Activated CD8-positive, alpha-beta memory T cell treated with anti-CD3 and anti-CD28 coated beads, Interleukin-2, amount 10 ng/mL, durations not matched to agents 7 days and 5 days (primary cell): ENCODE results near the gene BGN. TPM values are rescaled to one million over a fixed set of nuclear protein-coding genes. Genes with fewer than 3 reads are reported as not detected.

Source experiments
- ATAC-seq: fragments of 150-1000 bp; cut with Tn5 transposase; one replicate; pipeline ENCODE4 v1.10.0; 2021; ENCODE audit warnings: moderate library complexity
- CTCF ChIA-PET: fragments of 350-600 bp; sonication (Branson Sonifier 250); formaldehyde crosslinking; loops from one replicate; lab custom pipeline; 2021; ENCODE audit warnings: antibody characterized with exemption; lab: Charles Lee
- DNase-seq: peaks from one replicate; pipeline ENCODE4 v3.0.0-alpha.2; 2020
- H3K27ac Mint-ChIP-seq: one replicate; pipeline ENCODE4 v1.8.0; 2021; ENCODE audit warnings: mild to moderate bottlenecking, mixed read lengths
- H3K27me3 Mint-ChIP-seq: one replicate; pipeline ENCODE4 v1.8.0; 2021; ENCODE audit warnings: mixed read lengths
- H3K36me3 Mint-ChIP-seq: one replicate; pipeline ENCODE4 v1.8.0; 2021; ENCODE audit warnings: mild to moderate bottlenecking, mixed read lengths
- H3K4me1 Mint-ChIP-seq: one replicate; pipeline ENCODE4 v1.8.0; 2021; ENCODE audit warnings: mixed read lengths
- H3K4me3 Mint-ChIP-seq: one replicate; pipeline ENCODE4 v1.8.0; 2021; ENCODE audit warnings: mild to moderate bottlenecking, moderate library complexity, mixed read lengths
- H3K9me3 Mint-ChIP-seq: one replicate; pipeline ENCODE4 v1.8.0; 2022; ENCODE audit warnings: low read depth, mixed read lengths
- total RNA-seq, 2 experiments: library from RNA; stranded (reverse); gene quantifications; one replicate each; pipeline ENCODE4 v1.2.3, GENCODE V29; 2021

BGN gene
- total RNA-seq, 2 experiments from 2014 or later = not detected

DNA sequence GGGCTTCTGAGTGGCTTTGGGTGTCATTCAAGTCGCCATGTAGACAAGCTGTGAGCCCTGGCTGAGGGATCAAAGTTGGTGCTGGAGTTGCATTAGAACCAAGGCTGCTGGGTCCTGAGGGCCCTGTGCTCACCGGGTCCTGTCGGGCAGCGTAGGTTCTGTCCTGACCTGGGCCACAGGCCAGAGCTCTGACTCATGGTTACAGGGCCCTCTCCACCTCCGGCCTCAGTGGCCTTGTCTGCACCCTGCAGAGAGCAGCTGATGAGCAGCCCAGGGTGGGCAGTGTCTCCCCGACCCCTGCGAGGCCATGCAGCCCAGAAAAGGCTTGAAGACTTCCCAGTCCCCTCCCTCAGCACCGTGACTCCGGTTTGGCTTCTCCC is 45.2 kb downstream of the BGN start:
- no peaks in the 10 kb centered on the region for H3K4me1 Mint-ChIP-seq
- H3K27me3 Mint-ChIP-seq = no peaks in the 10 kb centered on the region
- no peak overlapping the region for H3K4me3 Mint-ChIP-seq
- DNase-seq (no peak), ATAC-seq (no peak)
- H3K36me3 Mint-ChIP-seq = no peaks in the 10 kb centered on the region
- H3K9me3 Mint-ChIP-seq = no peaks in the 10 kb centered on the region
- H3K27ac Mint-ChIP-seq = no peak overlapping the region
- CTCF ChIA-PET = interaction anchor here (0.7 to 3.8 kb wide), 23 partner anchors 9 to 598 kb away, joined by 3 to 96 read pairs (median 4); partner anchors contain the start of gene DUSP9

GRCh38 chrX:153544727-153545126 is 49.9 kb downstream of the BGN start:
- Mint-ChIP-seq H3K36me3 (no peaks in the 10 kb centered on the region), H3K27ac (no peak overlapping the region), H3K4me1 (no peaks in the 10 kb centered on the region), H3K9me3 (no peaks in the 10 kb centered on the region), H3K4me3 (no peak overlapping the region), H3K27me3 (no peaks in the 10 kb centered on the region)
- CTCF ChIA-PET = interaction anchor here (1.2 kb wide), 1 partner anchor 100 kb away, joined by 3 read pairs; no protein-coding TSS in a partner anchor
- ATAC-seq (no peak), DNase-seq (no peak)

- ATAC-seq = no peak
- CTCF ChIA-PET = no interaction called here
Measured at GRCh38 chrX:153546386-153546785, 51.6 kb downstream of the BGN start.

DNA sequence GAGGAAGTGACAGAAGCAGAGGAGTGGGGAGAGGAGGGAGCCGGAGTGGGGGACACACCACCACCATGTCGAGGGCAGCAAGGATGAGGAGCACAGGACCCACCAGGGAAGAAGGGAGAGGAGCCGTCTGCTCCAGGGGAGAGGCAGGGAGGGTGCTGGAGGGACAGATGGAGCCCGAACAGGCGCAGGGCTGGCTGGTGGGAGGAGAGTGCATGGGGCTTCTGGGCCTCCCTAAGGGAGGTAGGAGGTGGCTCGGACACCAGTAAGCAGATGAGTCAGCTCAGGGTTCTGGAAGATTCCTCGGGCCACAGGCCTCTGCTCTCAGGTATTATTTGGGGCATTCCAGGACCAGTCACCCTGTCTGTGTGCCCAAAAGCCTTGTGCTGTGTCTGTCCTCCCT is 52.4 kb downstream of the BGN start:
- Mint-ChIP-seq H3K36me3 (no peaks in the 10 kb centered on the region), H3K4me3 (no peak overlapping the region), H3K27ac (no peak overlapping the region), H3K27me3 (no peaks in the 10 kb centered on the region), H3K4me1 (no peaks in the 10 kb centered on the region), H3K9me3 (no peaks in the 10 kb centered on the region)
- ATAC-seq = no peak
- CTCF ChIA-PET = no interaction called here
- DNase-seq = no peak

More at GRCh38 chrX:153546386-153546785, 51.6 kb downstream of the BGN start:
- no peak for DNase-seq
- Mint-ChIP-seq H3K9me3 (no peaks in the 10 kb centered on the region), H3K27ac (no peak overlapping the region), H3K27me3 (no peaks in the 10 kb centered on the region), H3K4me1 (no peaks in the 10 kb centered on the region), H3K36me3 (no peaks in the 10 kb centered on the region), H3K4me3 (no peak overlapping the region)

GRCh38 chrX:153549231-153549630 is 54.5 kb downstream of the BGN start:
- CTCF ChIA-PET = interaction anchor here (2.9 kb wide), 1 partner anchor 10 kb away, joined by 11 read pairs; no protein-coding TSS in a partner anchor
- H3K4me3 Mint-ChIP-seq = no peak overlapping the region
- no peaks in the 10 kb centered on the region for H3K27me3 Mint-ChIP-seq
- H3K27ac Mint-ChIP-seq = no peak overlapping the region
- no peaks in the 10 kb centered on the region for H3K4me1 Mint-ChIP-seq
- no peak for ATAC-seq
- no peak for DNase-seq
- no peaks in the 10 kb centered on the region for H3K9me3 Mint-ChIP-seq
- H3K36me3 Mint-ChIP-seq = no peaks in the 10 kb centered on the region

GRCh38 chrX:153549807-153550206 is 55.0 kb downstream of the BGN start:
- H3K9me3 Mint-ChIP-seq = no peaks in the 10 kb centered on the region
- no peak overlapping the region for H3K27ac Mint-ChIP-seq
- CTCF ChIA-PET = interaction anchor here (0.8 to 2.9 kb wide), 2 partner anchors 11 to 119 kb away, joined by 3 to 11 read pairs; no protein-coding TSS in a partner anchor
- ATAC-seq (no peak), DNase-seq (no peak)
- no peaks in the 10 kb centered on the region for H3K36me3 Mint-ChIP-seq
- no peaks in the 10 kb centered on the region for H3K27me3 Mint-ChIP-seq
- no peaks in the 10 kb centered on the region for H3K4me1 Mint-ChIP-seq
- no peak overlapping the region for H3K4me3 Mint-ChIP-seq

DNA sequence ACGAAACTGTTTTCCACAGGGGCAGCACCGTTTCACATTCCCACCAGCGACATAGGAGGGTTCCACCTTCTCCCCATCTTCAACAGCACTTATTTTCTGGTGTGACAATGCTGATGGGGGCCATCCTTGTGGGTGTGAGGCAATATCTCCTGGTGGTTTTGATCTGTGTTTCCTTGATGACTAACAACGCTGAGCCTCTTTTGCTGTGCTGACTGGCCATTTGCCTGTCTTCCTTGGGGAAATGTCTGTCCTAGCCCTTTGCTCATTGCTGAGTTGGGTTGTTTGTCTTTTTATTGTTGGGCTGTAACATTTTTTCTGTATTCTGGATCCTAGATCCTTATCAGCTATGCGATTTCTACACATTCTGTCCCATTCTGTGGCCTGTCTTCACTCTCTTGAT is 56.4 kb downstream of the BGN start:
- H3K4me3 Mint-ChIP-seq = no peak overlapping the region
- DNase-seq (no peak), ATAC-seq (no peak)
- CTCF ChIA-PET = interaction anchor here (1.0 kb wide), 1 partner anchor 12 kb away, joined by 3 read pairs; no protein-coding TSS in a partner anchor
- no peaks in the 10 kb centered on the region for H3K27me3 Mint-ChIP-seq
- no peak overlapping the region for H3K27ac Mint-ChIP-seq
- H3K36me3 Mint-ChIP-seq = no peaks in the 10 kb centered on the region
- no peaks in the 10 kb centered on the region for H3K9me3 Mint-ChIP-seq
- no peaks in the 10 kb centered on the region for H3K4me1 Mint-ChIP-seq

DNA sequence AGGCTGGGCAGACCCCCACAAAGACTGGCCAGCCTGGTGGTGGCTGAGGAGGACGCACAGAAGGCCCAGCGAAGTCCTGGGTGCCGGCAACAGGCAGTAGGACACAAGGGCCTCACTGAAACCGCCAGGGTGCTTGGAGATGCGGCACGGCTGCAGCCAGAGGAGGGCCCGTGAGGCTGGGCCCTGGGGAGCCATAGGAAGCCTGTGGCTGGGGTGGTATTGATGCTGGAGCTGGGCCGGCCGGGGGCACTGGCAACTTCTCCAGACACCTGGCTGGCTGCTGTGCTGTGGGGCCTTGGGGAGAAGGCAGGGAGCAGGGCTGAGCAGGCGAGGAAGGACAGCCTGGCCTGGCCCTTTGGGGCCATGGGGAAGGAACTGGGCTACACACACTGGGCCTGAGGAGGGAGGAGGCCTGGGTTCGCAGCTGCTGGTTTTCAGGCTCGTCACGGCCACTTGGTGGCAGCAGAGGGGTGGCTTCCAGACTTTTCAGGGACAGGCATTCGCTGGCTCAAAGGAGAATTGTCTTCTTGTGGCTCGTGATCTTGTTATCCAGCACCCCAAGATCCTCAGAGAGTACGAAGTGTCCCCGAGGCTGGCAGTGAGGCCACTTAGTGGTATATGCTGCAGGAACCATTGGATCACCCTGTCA is 59.9 kb downstream of the BGN start:
- H3K36me3 Mint-ChIP-seq = no peaks in the 10 kb centered on the region
- no peaks in the 10 kb centered on the region for H3K27me3 Mint-ChIP-seq
- CTCF ChIA-PET = interaction anchor here (0.7 to 4.4 kb wide), 11 partner anchors 15 to 613 kb away, joined by 3 to 40 read pairs (median 3); partner anchors contain the start of gene DUSP9
- H3K9me3 Mint-ChIP-seq = no peaks in the 10 kb centered on the region
- peak; percentile 81 for ATAC-seq
- H3K4me3 Mint-ChIP-seq = no peak overlapping the region
- no peaks in the 10 kb centered on the region for H3K4me1 Mint-ChIP-seq
- DNase-seq = peak; percentile 63
- no peak overlapping the region for H3K27ac Mint-ChIP-seq

GRCh38 chrX:153556767-153557166 is 62.0 kb downstream of the BGN start:
- no peak overlapping the region for H3K27ac Mint-ChIP-seq
- CTCF ChIA-PET = interaction anchor here (1.0 to 4.4 kb wide), 5 partner anchors 11 to 110 kb away, joined by 3 to 40 read pairs (median 4); no protein-coding TSS in a partner anchor
- no peaks in the 10 kb centered on the region for H3K27me3 Mint-ChIP-seq
- ATAC-seq = no peak
- DNase-seq = no peak
- H3K4me1 Mint-ChIP-seq = no peaks in the 10 kb centered on the region
- H3K4me3 Mint-ChIP-seq = no peak overlapping the region
- no peaks in the 10 kb centered on the region for H3K36me3 Mint-ChIP-seq
- H3K9me3 Mint-ChIP-seq = no peaks in the 10 kb centered on the region

DNA sequence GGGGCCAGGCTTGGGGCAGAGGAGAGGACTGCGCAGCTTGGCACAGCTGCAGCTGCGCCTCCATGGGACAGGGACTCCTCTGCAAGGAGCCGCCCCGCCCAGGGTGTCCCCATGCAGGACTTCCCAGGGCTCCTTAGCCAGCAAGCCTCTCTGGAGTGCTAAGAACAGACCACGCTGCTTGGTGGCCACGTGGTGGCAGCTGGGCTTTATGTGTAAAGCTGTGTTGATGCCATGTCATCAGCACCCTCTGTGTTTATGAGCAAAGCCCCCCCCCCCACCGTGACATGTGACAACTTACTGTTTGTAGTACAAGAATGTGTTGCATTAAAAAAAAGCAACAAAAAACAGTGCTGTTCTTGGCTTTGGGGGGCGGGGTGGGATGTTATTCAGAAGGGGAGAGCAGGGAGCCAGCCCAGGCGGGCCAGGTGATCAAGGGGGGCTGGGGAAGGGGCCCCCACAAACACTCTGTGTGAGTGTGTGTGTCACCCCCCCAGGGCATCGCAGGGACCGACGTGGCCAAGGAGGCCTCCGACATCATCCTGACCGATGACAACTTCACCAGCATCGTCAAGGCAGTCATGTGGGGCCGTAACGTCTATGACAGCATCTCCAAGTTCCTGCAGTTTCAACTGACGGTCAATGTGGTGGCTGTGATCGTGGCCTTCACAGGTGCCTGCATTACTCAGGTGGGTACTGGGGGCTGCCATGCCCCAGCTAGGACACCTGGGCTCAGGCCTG is 63.0 kb downstream of the BGN start:
- ATAC-seq (no peak), DNase-seq (no peak)
- H3K27me3 Mint-ChIP-seq = no peaks in the 10 kb centered on the region
- H3K4me3 Mint-ChIP-seq = no peak overlapping the region
- H3K4me1 Mint-ChIP-seq = no peaks in the 10 kb centered on the region
- CTCF ChIA-PET = interaction anchor here (4.4 kb wide), 1 partner anchor 109 kb away, joined by 40 read pairs; no protein-coding TSS in a partner anchor
- no peaks in the 10 kb centered on the region for H3K36me3 Mint-ChIP-seq
- no peak overlapping the region for H3K27ac Mint-ChIP-seq
- H3K9me3 Mint-ChIP-seq = no peaks in the 10 kb centered on the region

Other genes starting within 250 kb of the BGN start
- gene PNMA6F, start 173.2 kb upstream of the BGN start, total RNA-seq = not detected
- gene ZNF275, start 160.8 kb upstream of the BGN start, total RNA-seq = 10 to 100 TPM; 11.8 to 11.9 TPM
- not detected for gene PNMA6E, start 93.6 kb upstream of the BGN start, total RNA-seq
- 1 to 10 TPM; 1.7 to 2.2 TPM for gene ZFP92, start 83.5 kb upstream of the BGN start, total RNA-seq
- gene TREX2, start 48.9 kb upstream of the BGN start, total RNA-seq = 1 to 10 TPM; 1.8 to 2.0 TPM
- 10 to 100 TPM; 54.4 to 56.3 TPM for gene HAUS7, start 24.4 kb upstream of the BGN start, total RNA-seq
- gene ATP2B3, start 22.7 kb downstream of the BGN start, total RNA-seq = not detected
- gene CCNQ, start 104.2 kb downstream of the BGN start, total RNA-seq = 10 to 100 TPM; 17.5 to 24.7 TPM
- gene DUSP9, start 152.2 kb downstream of the BGN start, total RNA-seq = under 1 TPM in 1 of 2 experiments, not detected in 1; 0.09 TPM
- not detected for gene PNCK, start 178.8 kb downstream of the BGN start, total RNA-seq
- 1 to 10 TPM in 1 of 2 experiments, under 1 TPM in 1; 0.93 to 1.1 TPM for gene SLC6A8, start 192.9 kb downstream of the BGN start, total RNA-seq
- 100 to 1,000 TPM; 137 to 148 TPM for gene BCAP31, start 229.4 kb downstream of the BGN start, total RNA-seq
- gene ABCD1, start 229.9 kb downstream of the BGN start, total RNA-seq = 10 to 100 TPM; 10.7 to 18.3 TPM